Large intestine (tissue), 3 donors: Measurements from ENCODE around the gene MOG. TPM values are rescaled to one million over a fixed set of nuclear protein-coding genes. Genes with fewer than 3 reads are reported as not detected.

ENCODE experiments used
- DNase-seq, 2 donors: peaks; one replicate each; pipeline versions ENCODE4 v3.0.0 to v3.0.0-alpha.2; 2013
- H3K27ac ChIP-seq: one replicate; pipeline ENCODE4 v1.5.1; 2013; ENCODE audit warnings: low read length
- H3K27me3 ChIP-seq: 2 replicates; pipeline ENCODE4 v1.6.1; 2013; ENCODE audit warnings: low read length; ENCODE audit not compliant: control insufficient read depth, insufficient read depth
- H3K36me3 ChIP-seq: 2 replicates; pipeline ENCODE4 v1.6.1; 2013; ENCODE audit warnings: low read length; ENCODE audit not compliant: control insufficient read depth, insufficient read depth
- H3K4me1 ChIP-seq: one replicate; pipeline ENCODE4 v1.6.1; 2013; ENCODE audit warnings: low read length; ENCODE audit not compliant: control insufficient read depth, insufficient read depth
- H3K4me3 ChIP-seq: one replicate; pipeline ENCODE4 v1.5.1; 2013; ENCODE audit warnings: low read length
- H3K9me3 ChIP-seq: one replicate; pipeline ENCODE4 v1.6.1; 2013; ENCODE audit warnings: mild to moderate bottlenecking, low read depth, low read length, moderate library complexity; ENCODE audit not compliant: control insufficient read depth
- WGBS: methylation state at CpG from one replicate; pipeline ENCODE4 v1.1.5; 2013; ENCODE audit warnings: low lambda C conversion rate; ENCODE audit not compliant: insufficient coverage; 5-methylcytosine and 5-hydroxymethylcytosine counted together
- polyA plus RNA-seq: library from polyadenylated mRNA; unstranded; fragments of 120-200 nt; gene quantifications from one replicate; pipeline ENCODE4 v1.2.1, GENCODE V29; 2013

Gene MOG
- polyA plus RNA-seq, 1 donor: 0.04 TPM

GRCh38 chr6:29675561-29675960, 18.7 kb downstream of the MOG start:
- H3K36me3 ChIP-seq: no peaks in the 10 kb centered on the region
- no peak for DNase-seq
- H3K4me3 ChIP-seq: no peak overlapping the region
- no peaks in the 10 kb centered on the region for H3K4me1 ChIP-seq
- WGBS: no CpG with 5 or more reads among the region's 1 CpG
- no peaks in the 10 kb centered on the region for H3K9me3 ChIP-seq
- H3K27ac ChIP-seq: no peak overlapping the region
- peaks cover 12% of the 10 kb centered on the region for H3K27me3 ChIP-seq

GRCh38 chr6:29676981-29677601, 20.2 kb downstream of the MOG start:
- no peaks in the 10 kb centered on the region for H3K36me3 ChIP-seq
- no peak overlapping the region for H3K27ac ChIP-seq
- DNase-seq: no peak
- H3K4me3 ChIP-seq: no peak overlapping the region
- peaks cover 14% of the 10 kb centered on the region for H3K27me3 ChIP-seq
- no CpG with 5 or more reads among the region's 2 CpGs for WGBS
- H3K4me1 ChIP-seq: no peaks in the 10 kb centered on the region
- no peaks in the 10 kb centered on the region for H3K9me3 ChIP-seq

GRCh38 chr6:29678114-29678513, 21.2 kb downstream of the MOG start:
- H3K27ac ChIP-seq: no peak overlapping the region
- DNase-seq: no peak
- no peaks in the 10 kb centered on the region for H3K9me3 ChIP-seq
- H3K4me1 ChIP-seq: no peaks in the 10 kb centered on the region
- no peaks in the 10 kb centered on the region for H3K36me3 ChIP-seq
- 100% methylated on average over 1 of the region's 5 CpGs for WGBS
- H3K27me3 ChIP-seq: peaks cover 14% of the 10 kb centered on the region
- no peak overlapping the region for H3K4me3 ChIP-seq

- Histone ChIP-seq H3K27ac (no peak overlapping the region), H3K27me3 (peaks cover 16% of the 10 kb centered on the region), H3K36me3 (no peaks in the 10 kb centered on the region), H3K4me3 (no peak overlapping the region), H3K9me3 (no peaks in the 10 kb centered on the region), H3K4me1 (no peaks in the 10 kb centered on the region)
- WGBS: 100% methylated on average over 2 of the region's 13 CpGs
- no peak for DNase-seq
Observed at GRCh38 chr6:29679962-29680361, 23.1 kb downstream of the MOG start.

GRCh38 chr6:29680416-29680815, 23.5 kb downstream of the MOG start:
- H3K4me3 ChIP-seq: no peak overlapping the region
- H3K36me3 ChIP-seq: no peaks in the 10 kb centered on the region
- peaks cover 16% of the 10 kb centered on the region for H3K27me3 ChIP-seq
- H3K27ac ChIP-seq: no peak overlapping the region
- H3K4me1 ChIP-seq: no peaks in the 10 kb centered on the region
- 82% methylated on average over 2 of the region's 24 CpGs for WGBS
- DNase-seq: no peak
- no peaks in the 10 kb centered on the region for H3K9me3 ChIP-seq

DNA sequence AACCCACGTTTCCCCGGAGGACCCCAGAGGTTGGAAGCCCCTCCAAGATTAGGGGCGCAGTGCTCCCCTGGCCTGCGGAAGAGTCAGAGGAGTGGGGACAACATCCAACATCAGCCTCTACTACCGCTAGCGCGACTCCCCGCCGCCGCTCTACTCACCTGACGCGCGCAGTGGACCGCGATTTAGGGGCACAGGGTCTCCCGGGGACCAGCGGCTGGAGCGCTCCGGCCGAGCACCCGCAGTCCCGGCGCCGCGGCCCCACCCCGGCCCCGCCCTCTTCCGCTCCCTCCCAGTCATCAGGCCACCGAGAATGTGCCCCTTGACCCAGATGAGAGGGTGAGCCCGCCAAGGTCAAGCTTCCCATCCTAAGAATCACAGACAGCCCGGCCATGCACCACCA, 24.0 kb downstream of the MOG start, which contains the start of gene ZFP57:
TSS of gene ZFP57 (minus strand) at position 249 of the 400 bp plus-strand sequence. CDS start 4,149 bp downstream, outside the sequence.
- DNase-seq: no peak
- Histone ChIP-seq H3K4me1 (no peaks in the 10 kb centered on the region), H3K9me3 (no peaks in the 10 kb centered on the region), H3K27me3 (peaks cover 19% of the 10 kb centered on the region), H3K36me3 (no peaks in the 10 kb centered on the region), H3K4me3 (no peak within 1 kb of the TSS), H3K27ac (no peak within 1 kb of the TSS)
- no CpG with 5 or more reads among the region's 31 CpGs for WGBS

GRCh38 chr6:29681811-29682210, 24.9 kb downstream of the MOG start:
- no peak for DNase-seq
- Histone ChIP-seq H3K27me3 (peaks cover 19% of the 10 kb centered on the region), H3K4me3 (no peak overlapping the region), H3K27ac (no peak overlapping the region), H3K4me1 (no peaks in the 10 kb centered on the region), H3K36me3 (no peaks in the 10 kb centered on the region), H3K9me3 (no peaks in the 10 kb centered on the region)
- WGBS: no CpG with 5 or more reads among the region's 8 CpGs

- no peak for DNase-seq
- Histone ChIP-seq H3K4me3 (no peak overlapping the region), H3K4me1 (no peaks in the 10 kb centered on the region), H3K27me3 (peaks cover 10% of the 10 kb centered on the region), H3K36me3 (no peaks in the 10 kb centered on the region), H3K27ac (no peak overlapping the region), H3K9me3 (no peaks in the 10 kb centered on the region)
- 20% methylated on average over 1 of the region's 15 CpGs for WGBS
Observed at GRCh38 chr6:29685718-29686326, 28.9 kb downstream of the MOG start.

- Histone ChIP-seq H3K9me3 (no peaks in the 10 kb centered on the region), H3K4me3 (no peak overlapping the region), H3K4me1 (no peaks in the 10 kb centered on the region), H3K27ac (no peak overlapping the region), H3K36me3 (no peaks in the 10 kb centered on the region), H3K27me3 (no peaks in the 10 kb centered on the region)
- DNase-seq: no peak
- no CpG with 5 or more reads among the region's 3 CpGs for WGBS
Observed at GRCh38 chr6:29694637-29695036, 37.7 kb downstream of the MOG start.

DNA sequence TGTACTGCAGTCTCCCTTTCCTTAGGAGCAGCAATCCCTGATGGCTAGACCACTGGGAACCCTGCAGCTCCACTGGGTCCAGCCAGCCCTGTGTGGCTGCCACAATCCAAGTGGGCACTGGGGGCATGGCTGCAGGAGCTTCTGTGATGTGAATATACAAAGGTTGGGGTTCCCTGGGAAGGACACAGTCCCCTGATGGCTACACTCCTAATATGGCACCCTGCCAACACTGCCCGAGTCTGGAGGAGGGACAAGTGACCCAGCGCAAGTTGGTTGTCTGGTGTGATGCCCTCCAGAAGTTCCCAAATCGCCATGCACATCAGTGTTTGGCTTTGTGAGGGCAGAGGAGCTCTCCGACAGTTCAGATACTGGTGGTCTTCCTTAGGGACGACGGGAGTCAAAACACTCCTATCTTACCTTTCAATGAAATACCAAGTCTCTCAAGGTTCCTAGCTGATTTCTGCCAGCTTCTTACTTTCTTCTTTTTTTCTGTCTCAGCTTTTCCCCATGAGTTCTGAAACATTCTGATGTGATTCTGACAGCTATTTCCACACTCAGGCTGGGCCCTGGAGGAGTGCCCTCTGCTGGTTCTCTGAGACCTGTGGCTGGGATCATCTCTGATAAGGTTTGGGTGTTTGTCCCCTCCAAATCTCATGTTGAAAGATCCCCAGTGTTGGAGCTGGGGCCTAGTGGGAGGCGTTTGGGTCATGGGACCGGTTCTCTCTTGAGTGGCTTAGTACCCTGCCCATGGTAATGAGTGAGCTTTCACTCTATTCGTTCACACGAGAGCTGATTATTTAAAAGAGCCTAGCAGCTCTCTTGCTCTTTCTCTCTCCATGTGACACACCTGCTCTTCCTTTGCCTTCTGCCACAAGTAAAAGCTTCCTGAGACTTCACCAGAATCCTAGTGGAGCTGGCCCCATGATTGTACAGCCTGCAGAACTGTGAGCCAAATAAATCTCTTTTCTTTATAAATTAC, 39.5 kb downstream of the MOG start:
- no peak overlapping the region for H3K4me3 ChIP-seq
- H3K4me1 ChIP-seq: no peaks in the 10 kb centered on the region
- WGBS: 40% methylated on average over 2 of the region's 10 CpGs
- DNase-seq: no peak
- no peaks in the 10 kb centered on the region for H3K27me3 ChIP-seq
- no peak overlapping the region for H3K27ac ChIP-seq
- no peaks in the 10 kb centered on the region for H3K9me3 ChIP-seq
- no peaks in the 10 kb centered on the region for H3K36me3 ChIP-seq
